CD8-positive, alpha-beta memory T cell (primary cell): Measurements from ENCODE around the gene SMLR1. TPM values are rescaled to one million over a fixed set of nuclear protein-coding genes. Genes with fewer than 3 reads are reported as not detected.
A peak's percentile ranks its signal among the peaks of the same experiment; 100 is the strongest.

ENCODE experiments used
- CTCF ChIA-PET: fragments of 350-600 bp; sonication (Branson Sonifier 250); formaldehyde crosslinking; loops from one replicate; lab custom pipeline; 2021; ENCODE audit warnings: antibody characterized with exemption; lab: Charles Lee
- POLR2A ChIA-PET: fragments of 350-600 bp; sonication (Branson Sonifier 250); formaldehyde crosslinking; loops from one replicate; lab custom pipeline; 2021; ENCODE audit warnings: antibody characterized with exemption; lab: Charles Lee
- DNase-seq, 5 donors: peaks; one replicate each; pipeline versions ENCODE4 v3.0.0 to v3.0.0-alpha.2; 2020 to 2022; ENCODE audit warnings: mixed read lengths in 1 of 5
- H3K27ac ChIP-seq: one replicate; pipeline ENCODE4 v1.7.0; 2013; ENCODE audit warnings: low read depth, mild to moderate bottlenecking, low read length, moderate library complexity
- H3K27me3 ChIP-seq: 2 replicates; pipeline ENCODE4 v1.7.0; 2013; ENCODE audit warnings: low read length, mild to moderate bottlenecking; ENCODE audit not compliant: insufficient read depth, poor library complexity, severe bottlenecking
- H3K36me3 ChIP-seq: 2 replicates; pipeline ENCODE4 v1.7.0; 2013; ENCODE audit warnings: mild to moderate bottlenecking, low read length, moderate library complexity; ENCODE audit not compliant: insufficient read depth
- H3K4me1 ChIP-seq: 2 replicates; pipeline ENCODE4 v1.7.0; 2013; ENCODE audit warnings: mild to moderate bottlenecking, low read length, moderate library complexity; ENCODE audit not compliant: insufficient read depth
- H3K4me3 ChIP-seq: 2 replicates; pipeline ENCODE4 v1.7.0; 2013; ENCODE audit warnings: mild to moderate bottlenecking, low read length
- H3K9me3 ChIP-seq: 2 replicates; pipeline ENCODE4 v1.7.0; 2013; ENCODE audit warnings: mild to moderate bottlenecking, low read length
- H3K27ac Mint-ChIP-seq, 8 donors: one replicate each; pipeline ENCODE4 v1.8.0; 2020 to 2021; ENCODE audit warnings: mixed read lengths in 8 of 8, mild to moderate bottlenecking in 6 of 8, inconsistent platforms in 3 of 8, moderate library complexity in 3 of 8
- H3K27me3 Mint-ChIP-seq, 2 donors: one replicate each; pipeline ENCODE4 v1.8.0; 2020 to 2021; ENCODE audit warnings: mixed read lengths in 2 of 2, mild to moderate bottlenecking in 1 of 2, moderate library complexity in 1 of 2
- H3K36me3 Mint-ChIP-seq, 3 donors: one replicate each; pipeline ENCODE4 v1.8.0; 2020 to 2021; ENCODE audit warnings: mixed read lengths in 3 of 3, inconsistent platforms in 1 of 3, mild to moderate bottlenecking in 1 of 3
- H3K4me1 Mint-ChIP-seq, 3 donors: one replicate each; pipeline ENCODE4 v1.8.0; 2020 to 2021; ENCODE audit warnings: mixed read lengths in 3 of 3, inconsistent platforms in 1 of 3, mild to moderate bottlenecking in 1 of 3
- H3K4me3 Mint-ChIP-seq, 7 donors: one replicate each; pipeline ENCODE4 v1.8.0; 2020 to 2021; ENCODE audit warnings: mixed read lengths in 7 of 7, mild to moderate bottlenecking in 6 of 7, moderate library complexity in 4 of 7, inconsistent platforms in 2 of 7
- H3K9me3 Mint-ChIP-seq, 5 donors: one replicate each; pipeline ENCODE4 v1.8.0; 2020 to 2022; ENCODE audit warnings: mixed read lengths in 5 of 5, mild to moderate bottlenecking in 3 of 5, moderate library complexity in 2 of 5, inconsistent platforms in 1 of 5
- polyA plus RNA-seq: library from polyadenylated mRNA; unstranded; fragments of 300-500 nt; fragmentation: Illumina TruSeq; gene quantifications from one replicate; pipeline ENCODE4 v1.2.3, GENCODE V29; 2021
- total RNA-seq, 2 experiments: library from RNA; stranded (reverse); gene quantifications; one replicate each; pipeline ENCODE4 v1.2.3, GENCODE V29; 2021

Gene SMLR1
- total and polyA plus RNA-seq, 3 experiments from 2014 or later: not detected

GRCh38 chr6:130814506-130814905 lies 12.7 kb upstream of the SMLR1 start:
- Mint-ChIP-seq H3K27me3 (peaks cover 0 to 5% of the 10 kb centered on the region in 2 donors), H3K9me3 (peaks cover 0 to 13% (median 8%) of the 10 kb centered on the region in 5 donors), H3K4me1 (no peaks in the 10 kb centered on the region), H3K4me3 (no peak overlapping the region), H3K27ac (no peak overlapping the region), H3K36me3 (peaks cover 0 to 26% (median 3%) of the 10 kb centered on the region in 3 donors)
- Histone ChIP-seq H3K27me3 (no peaks in the 10 kb centered on the region), H3K9me3 (no peaks in the 10 kb centered on the region), H3K4me1 (no peaks in the 10 kb centered on the region), H3K27ac (no peak overlapping the region), H3K36me3 (no peaks in the 10 kb centered on the region), H3K4me3 (no peak overlapping the region)
- POLR2A ChIA-PET: no interaction called here
- CTCF ChIA-PET: no interaction called here
- DNase-seq: no peak

DNA sequence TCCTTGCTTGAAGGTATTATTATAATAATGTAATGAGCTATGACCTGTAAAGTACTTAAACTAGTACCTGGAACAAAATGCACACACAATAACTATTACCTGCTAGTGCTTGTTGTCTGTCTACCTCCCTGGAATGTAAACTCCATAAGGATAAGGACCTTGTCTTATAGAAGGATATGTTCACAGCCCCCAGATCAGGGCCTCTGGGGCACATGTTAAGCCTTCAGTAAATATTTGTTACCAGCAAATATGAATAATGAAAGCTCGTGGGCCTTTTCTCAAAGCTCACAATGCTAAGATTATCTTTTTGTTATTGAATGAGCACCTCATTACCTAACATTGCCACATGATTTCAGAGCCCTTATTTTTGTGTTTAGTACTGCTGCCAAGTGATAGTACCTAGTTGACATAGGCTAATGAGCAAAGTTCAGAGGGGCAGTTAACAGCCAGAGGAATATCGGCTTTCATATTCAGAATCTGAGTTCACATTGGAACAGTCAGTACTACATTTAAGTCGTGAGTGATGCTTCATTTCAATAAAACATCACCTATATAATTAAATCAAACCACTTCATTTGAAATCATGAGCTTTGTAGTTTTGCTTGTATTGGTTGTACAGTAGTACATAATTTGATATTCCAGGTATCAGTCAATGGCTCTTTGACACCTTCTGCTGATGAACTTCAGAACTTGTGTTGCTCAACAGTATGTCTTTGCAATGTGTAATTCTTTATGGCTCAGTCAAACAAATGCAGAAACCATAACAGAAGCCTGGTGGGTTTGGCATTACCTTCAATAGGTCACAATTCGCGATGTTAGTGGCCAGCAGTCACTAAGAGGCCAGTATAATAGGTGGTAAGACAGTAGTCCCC lies 11.8 kb upstream of the SMLR1 start:
- H3K4me3 Mint-ChIP-seq: no peak overlapping the region
- CTCF ChIA-PET: no interaction called here

GRCh38 chr6:130822736-130823135 lies 4.5 kb upstream of the SMLR1 start:
- DNase-seq: no peak
- H3K9me3 ChIP-seq: no peaks in the 10 kb centered on the region
- H3K4me1 Mint-ChIP-seq: peaks cover 5 to 7% (median 5%) of the 10 kb centered on the region in 3 donors
- H3K27ac ChIP-seq: no peak overlapping the region
- H3K27me3 Mint-ChIP-seq: peaks cover 4 to 7% of the 10 kb centered on the region in 2 donors
- H3K36me3 ChIP-seq: no peaks in the 10 kb centered on the region
- no peak overlapping the region for H3K27ac Mint-ChIP-seq
- no peak overlapping the region for H3K4me3 ChIP-seq
- no peaks in the 10 kb centered on the region for H3K27me3 ChIP-seq
- H3K4me1 ChIP-seq: no peaks in the 10 kb centered on the region
- ChIA-PET POLR2A (no interaction called here), CTCF (no interaction called here)
- H3K4me3 Mint-ChIP-seq: no peak overlapping the region
- peaks cover 0 to 14% (median 0%) of the 10 kb centered on the region in 3 donors for H3K36me3 Mint-ChIP-seq
- H3K9me3 Mint-ChIP-seq: peaks cover 0 to 4% (median 2%) of the 10 kb centered on the region in 5 donors

More for the DNA sequence above, 11.8 kb upstream of the SMLR1 start:
- H3K4me3 ChIP-seq: no peak overlapping the region
- Mint-ChIP-seq H3K36me3 (peaks cover 0 to 26% (median 3%) of the 10 kb centered on the region in 3 donors), H3K27ac (no peak overlapping the region), H3K9me3 (peaks cover 0 to 13% (median 8%) of the 10 kb centered on the region in 5 donors), H3K4me1 (no peaks in the 10 kb centered on the region), H3K27me3 (peaks cover 0 to 6% of the 10 kb centered on the region in 2 donors)
- no peak for DNase-seq
- H3K36me3 ChIP-seq: no peaks in the 10 kb centered on the region
- no peak overlapping the region for H3K27ac ChIP-seq
- POLR2A ChIA-PET: no interaction called here
- no peaks in the 10 kb centered on the region for H3K9me3 ChIP-seq
- H3K4me1 ChIP-seq: no peaks in the 10 kb centered on the region
- no peaks in the 10 kb centered on the region for H3K27me3 ChIP-seq

- H3K4me1 Mint-ChIP-seq: peaks cover 5 to 7% (median 5%) of the 10 kb centered on the region in 3 donors
- Histone ChIP-seq H3K4me1 (no peaks in the 10 kb centered on the region), H3K4me3 (no peak overlapping the region), H3K36me3 (no peaks in the 10 kb centered on the region), H3K9me3 (no peaks in the 10 kb centered on the region), H3K27me3 (no peaks in the 10 kb centered on the region), H3K27ac (no peak overlapping the region)
- ChIA-PET CTCF (no interaction called here), POLR2A (no interaction called here)
- H3K27me3 Mint-ChIP-seq: peaks cover 4 to 6% of the 10 kb centered on the region in 2 donors
- no peaks in the 10 kb centered on the region for H3K9me3 Mint-ChIP-seq
- no peak for DNase-seq
- H3K4me3 Mint-ChIP-seq: no peak overlapping the region
- H3K27ac Mint-ChIP-seq: peak overlapping the region in 1 of 8 donors; percentile 11
- no peaks in the 10 kb centered on the region for H3K36me3 Mint-ChIP-seq
Observed at GRCh38 chr6:130824978-130825694, 2.1 kb upstream of the SMLR1 start.

DNA sequence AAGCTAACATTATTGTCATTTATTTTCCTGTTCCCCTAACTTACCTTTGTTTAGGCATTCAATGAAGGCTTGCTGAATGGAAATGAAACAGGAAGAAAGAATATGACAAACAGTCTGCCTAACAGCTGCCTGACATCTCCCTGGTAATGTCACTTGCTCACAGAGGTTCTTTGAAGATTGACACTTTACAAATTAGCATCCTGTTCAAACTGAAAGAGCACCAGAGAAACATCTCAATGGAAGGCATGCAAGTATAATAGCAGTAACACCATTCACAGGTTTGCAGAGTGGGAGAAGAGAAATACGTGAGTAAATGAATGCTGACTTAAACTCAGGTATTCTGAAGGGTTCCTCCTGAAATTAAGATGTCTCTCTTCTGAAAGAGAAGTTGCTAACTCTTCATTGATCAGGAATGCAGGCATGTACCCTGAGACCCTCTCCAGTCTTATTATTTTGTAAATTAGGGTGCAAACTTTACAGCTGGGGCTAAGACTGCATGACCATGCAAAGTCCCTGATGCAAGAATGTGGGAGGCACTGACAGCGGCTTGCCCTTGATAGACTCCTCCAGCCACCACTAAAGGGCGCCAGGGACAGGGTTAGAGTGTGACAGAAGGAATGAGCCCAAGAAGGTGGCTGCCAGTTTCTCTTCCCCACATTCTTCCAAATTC lies 1.3 kb upstream of the SMLR1 start:
- Mint-ChIP-seq H3K27ac (no peak overlapping the region), H3K27me3 (peaks cover 3% of the 10 kb centered on the region in 2 donors), H3K4me1 (peaks cover 5 to 7% (median 5%) of the 10 kb centered on the region in 3 donors), H3K4me3 (no peak overlapping the region), H3K36me3 (no peaks in the 10 kb centered on the region), H3K9me3 (no peaks in the 10 kb centered on the region)
- ChIA-PET POLR2A (no interaction called here), CTCF (no interaction called here)
- Histone ChIP-seq H3K9me3 (no peaks in the 10 kb centered on the region), H3K27me3 (no peaks in the 10 kb centered on the region), H3K4me1 (no peaks in the 10 kb centered on the region), H3K36me3 (no peaks in the 10 kb centered on the region), H3K4me3 (no peak overlapping the region), H3K27ac (no peak overlapping the region)
- no peak for DNase-seq

DNA sequence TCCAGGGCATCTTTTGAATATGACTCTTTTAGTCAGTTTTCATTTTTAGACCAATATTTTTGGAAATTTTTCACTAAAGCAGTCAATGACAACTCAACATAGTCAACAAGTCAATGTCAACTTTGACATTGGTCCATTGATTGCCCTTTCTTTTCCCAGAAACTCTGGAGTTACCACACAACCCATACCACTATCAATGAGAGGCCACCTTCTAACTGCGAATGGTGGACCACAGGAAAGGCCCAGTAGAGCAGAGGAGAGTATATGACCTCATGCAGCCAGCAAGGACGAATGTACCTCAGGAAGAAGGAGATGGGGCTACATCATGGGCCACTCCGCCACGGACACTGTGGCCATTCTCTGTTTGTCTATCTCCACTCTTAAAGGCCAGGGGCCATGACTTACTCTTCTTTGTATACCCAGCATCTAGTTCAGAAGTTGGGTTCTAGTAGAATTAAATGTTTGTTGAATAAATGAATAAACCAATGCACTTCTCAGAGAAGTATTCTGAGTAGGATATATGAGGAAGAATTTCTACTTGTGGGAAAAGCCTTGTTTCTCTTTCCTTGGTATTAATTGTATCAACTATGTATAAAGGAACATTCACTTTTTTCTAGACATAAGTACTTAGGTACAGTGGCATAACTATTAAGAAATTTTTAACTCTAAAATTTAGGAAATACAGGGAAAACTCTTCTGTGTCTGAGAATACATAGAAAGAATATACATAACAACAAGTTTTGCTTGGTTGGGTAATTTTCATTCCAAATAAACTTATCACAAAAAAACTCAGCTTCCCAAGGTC lies 562 bp upstream of the SMLR1 start:
- Mint-ChIP-seq H3K9me3 (no peaks in the 10 kb centered on the region), H3K4me3 (no peak overlapping the region), H3K36me3 (peaks cover 0 to 2% (median 0%) of the 10 kb centered on the region in 3 donors), H3K27ac (no peak overlapping the region), H3K4me1 (peaks cover 5 to 7% (median 5%) of the 10 kb centered on the region in 3 donors), H3K27me3 (peaks cover 0 to 3% of the 10 kb centered on the region in 2 donors)
- DNase-seq: no peak
- ChIA-PET POLR2A (no interaction called here), CTCF (interaction anchor here (1.5 kb wide), 1 partner anchor 544 kb away, joined by 3 read pairs; no protein-coding TSS in a partner anchor)
- H3K36me3 ChIP-seq: no peaks in the 10 kb centered on the region
- H3K4me1 ChIP-seq: no peaks in the 10 kb centered on the region
- H3K27me3 ChIP-seq: no peaks in the 10 kb centered on the region
- H3K4me3 ChIP-seq: no peak overlapping the region
- no peak overlapping the region for H3K27ac ChIP-seq
- H3K9me3 ChIP-seq: no peaks in the 10 kb centered on the region

DNA sequence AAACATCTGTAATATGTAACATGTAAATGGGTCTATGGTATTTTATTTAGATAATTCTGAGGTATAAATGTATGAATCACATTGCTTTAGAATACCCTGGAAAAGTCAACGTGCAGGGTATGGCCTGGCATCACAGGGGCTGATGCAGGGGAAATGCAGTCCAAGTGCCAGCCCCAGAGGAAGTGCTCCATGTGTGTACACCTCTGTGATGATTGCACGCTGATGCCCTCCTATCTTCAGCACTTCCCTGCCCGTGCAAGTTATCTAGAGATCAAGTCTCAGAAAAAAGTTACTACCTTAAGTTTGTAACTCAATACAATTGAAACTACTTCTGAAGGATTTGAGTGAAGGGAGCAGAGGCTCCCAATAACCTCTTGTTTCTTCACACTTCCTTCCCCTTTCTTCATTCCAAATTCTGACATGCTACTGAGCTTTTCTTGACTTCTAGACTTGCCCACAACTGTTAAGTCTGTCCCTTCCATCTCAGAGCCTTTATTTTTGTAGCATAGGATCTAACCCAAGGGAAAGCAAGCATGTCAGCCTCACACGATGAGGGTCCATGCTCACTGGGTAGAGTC lies 2.2 kb downstream of the SMLR1 start:
- H3K36me3 ChIP-seq: no peaks in the 10 kb centered on the region
- POLR2A ChIA-PET: no interaction called here
- H3K27me3 Mint-ChIP-seq: peaks cover 0 to 3% of the 10 kb centered on the region in 2 donors
- H3K4me3 ChIP-seq: no peak overlapping the region
- H3K4me3 Mint-ChIP-seq: no peak overlapping the region
- DNase-seq: no peak
- H3K27ac ChIP-seq: no peak overlapping the region
- H3K9me3 ChIP-seq: no peaks in the 10 kb centered on the region
- CTCF ChIA-PET: no interaction called here
- peaks cover 5 to 7% (median 5%) of the 10 kb centered on the region in 3 donors for H3K4me1 Mint-ChIP-seq
- no peaks in the 10 kb centered on the region for H3K4me1 ChIP-seq
- H3K27me3 ChIP-seq: no peaks in the 10 kb centered on the region
- peaks cover 0 to 2% (median 0%) of the 10 kb centered on the region in 3 donors for H3K36me3 Mint-ChIP-seq
- no peaks in the 10 kb centered on the region for H3K9me3 Mint-ChIP-seq
- H3K27ac Mint-ChIP-seq: no peak overlapping the region
